ENCODE measurements around the gene SCAND1.

GRCh38 chr20:35929301-35929700, 25.0 kb downstream of the SCAND1 start:
- no peak for TF ChIP-seq CTCF (IDR thresholded peaks at IDR 0.05)
- no peak for TF ChIP-seq POLR2A (IDR thresholded peaks at IDR 0.05)

Data from uterus (tissue), 2 donors.